K562 (cell line): ENCODE results near the gene IL1RAPL2. TPM values are rescaled to one million over a fixed set of nuclear protein-coding genes. Genes with fewer than 3 reads are reported as not detected.

Experiments used
- ATAC-seq: fragments of 200-7000 bp; cut with Tn5 transposase; 3 replicates; pipeline ENCODE4 v1.9.1; 2020; ENCODE audit warnings: moderate library complexity
- BruUV-seq: library from RNA; stranded (reverse); fragments of 400-500 nt; replicated peaks from 2 replicates; lab custom pipeline; 2021; lab: Mats Ljungman, UMichigan
- CTCF ChIA-PET: fragments of 300-600 bp; formaldehyde crosslinking; extraction: SDS; loops from one replicate; lab custom pipeline; 2021; ENCODE audit warnings: low intra/inter-chr PET ratio; lab: Yijun Ruan, JAX
- POLR2A ChIA-PET: fragments of 300-600, 350-650 bp; sonication (Branson Sonifier 250); formaldehyde crosslinking; extraction: SDS; loops from one replicate; lab custom pipeline; 2021; ENCODE audit warnings: antibody characterized with exemption, inconsistent platforms; lab: Yijun Ruan, JAX
- DNase-seq, 4 experiments: peaks; one replicate each; pipeline versions ENCODE4 v3.0.0 to v3.0.0-alpha.2; 2011 to 2018; ENCODE audit warnings: low spot score in 3 of 4, mixed read lengths in 3 of 4; ENCODE audit errors: extremely low read depth in 1 of 4
- FAIRE-seq: peaks from 2 replicates; lab custom pipeline; 2011; peaks lifted over from hg19 to GRCh38; lab: Jason Lieb, UNC
- H2AFZ ChIP-seq: 2 replicates; pipeline ENCODE4 v1.6.0; 2011; ENCODE audit warnings: low read depth, low read length, control low read depth, inconsistent platforms
- H3K27ac ChIP-seq: fragments of 200-600 bp; 3 replicates; pipeline ENCODE4 v1.8.0; 2011; ENCODE audit warnings: low read depth, mild to moderate bottlenecking, control low read depth, inconsistent platforms, low read length, moderate library complexity, mixed read lengths; ENCODE audit errors: extremely low read depth
- H3K27me3 ChIP-seq, 2 experiments: fragments of 300-600 bp in 1 of 2; 2 replicates in 1 of 2; 3 replicates in 1 of 2; pipeline versions ENCODE4 v1.6.0 to v1.8.0; 2011; ENCODE audit warnings: inconsistent platforms in 2 of 2, low read length in 2 of 2, mild to moderate bottlenecking in 1 of 2, mixed read lengths in 1 of 2, moderate library complexity in 1 of 2; ENCODE audit not compliant: control insufficient read depth in 2 of 2, insufficient read depth in 2 of 2
- H3K36me3 ChIP-seq: fragments of 300-600 bp; 3 replicates; pipeline ENCODE4 v1.8.0; 2011; ENCODE audit warnings: mild to moderate bottlenecking, low read length, inconsistent platforms; ENCODE audit not compliant: control insufficient read depth, insufficient read depth
- H3K4me1 ChIP-seq, 2 experiments: fragments of 200-600 bp in 1 of 2; replicated peaks in 1 of 2; 2 replicates in 1 of 2; 3 replicates in 1 of 2; pipeline versions ENCODE4 v1.5.1 to v1.8.0; 2011; ENCODE audit warnings: inconsistent platforms in 2 of 2, low read length in 2 of 2, mild to moderate bottlenecking in 1 of 2, mixed read lengths in 1 of 2, moderate library complexity in 1 of 2; ENCODE audit not compliant: control insufficient read depth in 2 of 2, insufficient read depth in 2 of 2
- H3K4me2 ChIP-seq: 2 replicates; pipeline ENCODE4 v1.6.1; 2011; ENCODE audit warnings: low read length, control low read depth, inconsistent platforms, mixed read lengths; ENCODE audit not compliant: insufficient read depth
- H3K4me3 ChIP-seq: fragments of 200-600 bp; sonication (generic), shearing (Covaris generic); 2 replicates; pipeline ENCODE4 v1.5.1; 2016; ENCODE audit warnings: control low read depth, inconsistent platforms
- H3K79me2 ChIP-seq: fragments of 200-600 bp; 3 replicates; pipeline ENCODE4 v1.8.0; 2011; ENCODE audit warnings: low read length, inconsistent platforms; ENCODE audit not compliant: control insufficient read depth, insufficient read depth
- H3K9ac ChIP-seq, 2 experiments: 2 replicates each; pipeline versions ENCODE4 v1.6.0 to v1.6.1; 2011; ENCODE audit warnings: low read depth in 2 of 2, low read length in 2 of 2, control low read depth in 1 of 2, inconsistent platforms in 1 of 2, mild to moderate bottlenecking in 1 of 2, mixed read lengths in 1 of 2; ENCODE audit not compliant: insufficient read depth in 1 of 2
- H3K9me1 ChIP-seq: one replicate; pipeline ENCODE4 v1.6.0; 2011; ENCODE audit warnings: inconsistent platforms, mild to moderate bottlenecking, low read length, moderate library complexity; ENCODE audit not compliant: control insufficient read depth, insufficient read depth
- H3K9me3 ChIP-seq: replicated peaks from 2 replicates; pipeline ENCODE4 v1.5.1; 2011; ENCODE audit warnings: low read depth, low read length, inconsistent platforms; ENCODE audit not compliant: control insufficient read depth, insufficient read depth
- H4K20me1 ChIP-seq: replicated peaks from 2 replicates; pipeline ENCODE4 v1.6.1; 2011; ENCODE audit warnings: low read length, inconsistent platforms, mixed read lengths; ENCODE audit not compliant: control insufficient read depth, insufficient read depth
- E2F8 ChIP-seq: fragments of 450-650 bp; IDR thresholded peaks from 2 replicates; pipeline ENCODE4 v1.7.1; 2018; ENCODE audit warnings: mild to moderate bottlenecking, low read depth; ENCODE audit not compliant: partially characterized antibody
- NONO ChIP-seq, 2 experiments: fragments of 200-400 bp in 1 of 2; fragments of 450-650 bp in 1 of 2; formaldehyde crosslinking in 1 of 2; IDR thresholded peaks; 2 replicates each; pipeline ENCODE4 v1.6.1; 2017; ENCODE audit warnings: low read depth in 2 of 2, mild to moderate bottlenecking in 2 of 2, moderate library complexity in 2 of 2, low read length in 1 of 2
- SREBF1 ChIP-seq: fragments of 150-350 bp; IDR thresholded peaks from 2 replicates; pipeline ENCODE4 v1.6.1; 2014; ENCODE audit warnings: antibody characterized with exemption, low read depth, low read length, borderline replicate concordance
- WGBS: fragments of 100-300 bp; shearing (Covaris generic); methylation state at CpG from one replicate; pipeline ENCODE4 v1.1.6; 2016; ENCODE audit warnings: low coverage, mixed read lengths; ENCODE audit not compliant: insufficient coverage; ENCODE audit errors: missing lambda C conversion rate; 5-methylcytosine and 5-hydroxymethylcytosine counted together
- in situ Hi-C: fragments of 300-500 bp; cut with MboI; formaldehyde crosslinking; loops from 4 replicates; pipeline ENCODE4 v1.15.0; 2018; ENCODE audit warnings: inconsistent platforms, mixed read lengths
- intact Hi-C: fragments of 100-400 bp; cut with micrococcal nuclease; formaldehyde crosslinking; loops from 2 replicates; pipeline ENCODE4 v1.14.2; 2022
- polyA plus RNA-seq, 8 experiments: library from polyadenylated mRNA; depleted of rRNA in 4 of 8; stranded (reverse) in 5 of 8; unstranded in 3 of 8; fragments of >200 nt; fragmentation: Nextera tagmentation in 2 of 8; fragmentation: Illumina TruSeq in 1 of 8; extraction: Ambion mirVana in 2 of 8; extraction: Trizol in 1 of 8; gene quantifications; 2 replicates each; pipeline versions ENCODE4 v1.2.1 to v1.2.3, GENCODE V29; 2011 to 2014; ENCODE audit warnings: inconsistent platforms in 1 of 8, missing spikeins in 1 of 8
- total RNA-seq, 7 experiments: library from RNA; depleted of rRNA in 6 of 7; stranded (reverse); fragments of >200 nt in 6 of 7; fragmentation: Illumina TruSeq in 2 of 7; extraction: Trizol in 2 of 7; gene quantifications; 2 replicates each; pipeline versions ENCODE4 v1.2.1 to v1.2.3, GENCODE V29; 2011 to 2021; ENCODE audit warnings: low replicate concordance in 1 of 7

Gene IL1RAPL2
- total and polyA plus RNA-seq, 9 of the 15 experiments (the other 6 are each of a cell fraction or from before 2014, with no cell fraction given): not detected

- 0% methylated on average over 1 of the region's 1 CpG for WGBS
Measured at GRCh38 chrX:105323928-105324327, 757.9 kb downstream of the IL1RAPL2 start.

More at GRCh38 chrX:105323928-105324327, 757.9 kb downstream of the IL1RAPL2 start:
- H3K4me1 ChIP-seq: no peaks in the 10 kb centered on the region
- in situ Hi-C loops (no loop called here), intact Hi-C loops (no loop called here)
- H3K9ac ChIP-seq: no peak overlapping the region
- H3K4me3 ChIP-seq: no peak overlapping the region
- ChIA-PET POLR2A (no interaction called here), CTCF (no interaction called here)
- no peak overlapping the region for H3K4me2 ChIP-seq
- H3K36me3 ChIP-seq: no peaks in the 10 kb centered on the region
- no peaks in the 10 kb centered on the region for H3K9me3 ChIP-seq
- no peaks in the 10 kb centered on the region for H4K20me1 ChIP-seq
- DNase-seq: no peak
- no peaks in the 10 kb centered on the region for H3K9me1 ChIP-seq
- no peak for ATAC-seq
- H3K27me3 ChIP-seq: no peaks in the 10 kb centered on the region
- H2AFZ ChIP-seq: no peak overlapping the region
- no peak overlapping the region for H3K27ac ChIP-seq
- no TSS peak for BruUV-seq
- TF ChIP-seq NONO (IDR thresholded peaks at IDR 0.05; ENCODE audit: low read depth in 2 of 2, low read length in 1 of 2): no peak
- TF ChIP-seq SREBF1: no peak
- TF ChIP-seq E2F8: no peak
- FAIRE-seq: no peak
- H3K79me2 ChIP-seq: no peaks in the 10 kb centered on the region
